ENCODE measurements around the gene NHLRC3.
A peak's percentile ranks its signal among the peaks of the same experiment; 100 is the strongest.

DNA sequence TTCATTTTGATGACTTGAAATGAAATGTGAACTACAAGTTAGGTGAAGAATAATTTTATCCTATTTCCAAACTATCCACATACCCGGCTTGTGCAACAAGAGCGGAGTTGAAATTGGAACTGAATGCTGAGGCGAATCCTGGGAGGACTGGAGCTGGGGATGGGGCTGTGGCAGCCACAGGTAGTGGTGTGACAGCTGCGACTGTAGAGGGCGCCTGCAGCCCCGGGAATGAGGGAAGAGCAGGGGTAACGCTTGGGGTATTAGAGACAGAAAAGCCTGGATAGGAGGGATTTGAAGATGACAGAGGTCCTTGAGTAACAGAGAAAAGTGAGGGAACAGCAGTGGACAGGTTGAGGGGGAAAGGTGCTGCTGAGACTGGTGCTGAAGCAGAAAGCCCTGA lies 25.6 kb upstream of the NHLRC3 start:
- TF ChIP-seq CTCF (conservative IDR thresholded peaks at IDR 0.05; ENCODE audit: low read depth, low read length) = peak; percentile 50
- TF ChIP-seq EZH2 (IDR thresholded peaks at IDR 0.05; ENCODE audit: borderline replicate concordance, low read depth, low read length, poor library complexity, severe bottlenecking) = no peak

Data from A673 (cell line).